Tibial nerve (tissue), 3 donors: ENCODE measurements around the gene LIFR.

ENCODE experiments used
- POLR2A ChIP-seq, 2 donors: fragments of 450-650 bp; IDR thresholded peaks; one replicate each; pipeline ENCODE4 v1.6.1; 2017; ENCODE audit warnings: antibody characterized with exemption in 2 of 2, mild to moderate bottlenecking in 2 of 2, moderate library complexity in 2 of 2
- TF ChIP-seq, protein P1 (sequence below), 5 experiments: fragments of 200-600 bp in 3 of 5; fragments of 450-650 bp in 2 of 5; sonication (generic) in 3 of 5; IDR thresholded peaks; one replicate each; pipeline ENCODE4 v1.5.1; 2016 to 2019; ENCODE audit warnings: antibody characterized with exemption in 5 of 5, mild to moderate bottlenecking in 3 of 5, moderate library complexity in 2 of 5

DNA sequence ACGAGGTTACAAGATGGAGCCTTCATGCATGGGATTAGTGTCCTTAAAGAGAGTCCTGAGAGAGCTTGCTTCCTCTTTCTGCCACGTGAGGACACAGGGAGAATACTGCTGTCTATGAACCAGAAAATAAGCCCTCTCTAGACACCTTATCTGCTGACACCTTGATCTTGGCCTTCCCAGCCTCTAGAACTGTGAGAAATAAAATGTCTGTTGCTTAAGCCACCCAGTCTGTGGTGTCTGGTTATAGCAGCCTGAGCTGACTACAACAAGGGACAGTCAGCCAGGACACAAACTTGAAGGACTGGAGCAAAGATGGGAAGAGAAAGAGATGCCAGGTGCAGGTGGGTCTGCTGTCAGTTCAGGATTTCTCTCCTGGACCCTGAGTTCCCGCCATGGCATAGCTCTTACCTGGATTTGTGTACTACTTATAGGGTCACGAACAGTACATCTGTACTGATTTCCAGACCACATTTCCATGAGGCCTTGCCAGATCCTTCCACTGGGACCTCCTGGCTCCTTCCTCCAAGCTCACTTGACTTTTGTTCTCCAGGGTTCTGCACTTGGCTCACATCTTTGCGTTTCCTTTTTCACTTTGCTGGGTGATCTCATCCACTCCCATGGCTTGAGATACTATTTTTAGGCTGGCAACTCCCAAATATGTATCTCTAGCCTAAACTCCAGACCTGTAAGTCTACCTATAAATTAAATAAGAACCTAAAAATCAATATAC, 44.9 kb upstream of the LIFR start:
- TF ChIP-seq, protein P1, sequence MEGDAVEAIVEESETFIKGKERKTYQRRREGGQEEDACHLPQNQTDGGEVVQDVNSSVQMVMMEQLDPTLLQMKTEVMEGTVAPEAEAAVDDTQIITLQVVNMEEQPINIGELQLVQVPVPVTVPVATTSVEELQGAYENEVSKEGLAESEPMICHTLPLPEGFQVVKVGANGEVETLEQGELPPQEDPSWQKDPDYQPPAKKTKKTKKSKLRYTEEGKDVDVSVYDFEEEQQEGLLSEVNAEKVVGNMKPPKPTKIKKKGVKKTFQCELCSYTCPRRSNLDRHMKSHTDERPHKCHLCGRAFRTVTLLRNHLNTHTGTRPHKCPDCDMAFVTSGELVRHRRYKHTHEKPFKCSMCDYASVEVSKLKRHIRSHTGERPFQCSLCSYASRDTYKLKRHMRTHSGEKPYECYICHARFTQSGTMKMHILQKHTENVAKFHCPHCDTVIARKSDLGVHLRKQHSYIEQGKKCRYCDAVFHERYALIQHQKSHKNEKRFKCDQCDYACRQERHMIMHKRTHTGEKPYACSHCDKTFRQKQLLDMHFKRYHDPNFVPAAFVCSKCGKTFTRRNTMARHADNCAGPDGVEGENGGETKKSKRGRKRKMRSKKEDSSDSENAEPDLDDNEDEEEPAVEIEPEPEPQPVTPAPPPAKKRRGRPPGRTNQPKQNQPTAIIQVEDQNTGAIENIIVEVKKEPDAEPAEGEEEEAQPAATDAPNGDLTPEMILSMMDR (IDR thresholded peaks at IDR 0.05), result no peak
- TF ChIP-seq POLR2A (IDR thresholded peaks at IDR 0.05), result no peak
